NCI-H1092 treated with DMSO at 0.1 percent for 48 hours (cell line): ENCODE results near the gene CAMTA1.

ENCODE experiments used
- DNase-seq: peaks from one replicate; lab custom pipeline; 2025; lab: John Stamatoyannopoulos, UW

CAMTA1 gene

DNA sequence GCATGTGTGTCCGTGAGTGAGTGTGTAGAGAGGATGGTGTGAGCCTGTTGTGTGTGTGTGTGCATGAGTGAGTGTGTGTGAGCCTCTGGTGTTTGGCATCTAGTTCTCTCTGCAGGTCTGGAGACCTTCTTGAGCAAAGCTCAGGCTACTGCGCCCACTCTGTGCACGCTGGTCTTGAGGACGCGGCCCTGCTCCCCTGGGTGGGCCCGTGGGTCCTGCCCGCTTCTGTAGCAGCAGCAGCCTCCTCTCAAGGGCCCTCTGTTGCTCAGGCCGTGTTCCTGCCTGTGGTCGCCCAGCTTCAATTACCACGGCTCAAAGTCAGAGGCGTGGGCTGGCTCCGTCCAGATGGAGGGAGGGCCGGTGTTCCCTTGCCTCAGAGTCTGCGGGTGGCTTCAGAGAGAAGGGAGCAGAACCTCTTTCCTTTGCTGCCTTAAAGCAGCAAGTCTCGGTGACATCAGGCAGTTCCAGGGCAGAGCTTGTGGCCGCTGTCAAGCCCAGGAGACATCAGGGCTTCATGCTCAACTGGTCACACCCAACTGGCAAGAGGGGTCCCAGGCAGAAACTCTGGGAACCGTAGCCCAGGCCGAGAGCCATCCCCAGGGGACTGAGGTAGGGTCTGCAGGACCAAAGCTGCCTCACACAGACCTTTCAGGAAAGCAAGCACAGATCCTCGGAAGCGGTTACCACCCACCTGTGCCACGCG lies 715.3 kb downstream of the CAMTA1 start:
- no peak for DNase-seq

- no peak for DNase-seq
Observed at GRCh38 chr1:7501084-7501491, 715.8 kb downstream of the CAMTA1 start.

- no peak for DNase-seq
Observed at GRCh38 chr1:7501723-7502603, 716.7 kb downstream of the CAMTA1 start.

- no peak for DNase-seq
Observed at GRCh38 chr1:7503691-7504437, 718.6 kb downstream of the CAMTA1 start.

- no peak for DNase-seq
Observed at GRCh38 chr1:7504438-7504720, 719.1 kb downstream of the CAMTA1 start.

DNA sequence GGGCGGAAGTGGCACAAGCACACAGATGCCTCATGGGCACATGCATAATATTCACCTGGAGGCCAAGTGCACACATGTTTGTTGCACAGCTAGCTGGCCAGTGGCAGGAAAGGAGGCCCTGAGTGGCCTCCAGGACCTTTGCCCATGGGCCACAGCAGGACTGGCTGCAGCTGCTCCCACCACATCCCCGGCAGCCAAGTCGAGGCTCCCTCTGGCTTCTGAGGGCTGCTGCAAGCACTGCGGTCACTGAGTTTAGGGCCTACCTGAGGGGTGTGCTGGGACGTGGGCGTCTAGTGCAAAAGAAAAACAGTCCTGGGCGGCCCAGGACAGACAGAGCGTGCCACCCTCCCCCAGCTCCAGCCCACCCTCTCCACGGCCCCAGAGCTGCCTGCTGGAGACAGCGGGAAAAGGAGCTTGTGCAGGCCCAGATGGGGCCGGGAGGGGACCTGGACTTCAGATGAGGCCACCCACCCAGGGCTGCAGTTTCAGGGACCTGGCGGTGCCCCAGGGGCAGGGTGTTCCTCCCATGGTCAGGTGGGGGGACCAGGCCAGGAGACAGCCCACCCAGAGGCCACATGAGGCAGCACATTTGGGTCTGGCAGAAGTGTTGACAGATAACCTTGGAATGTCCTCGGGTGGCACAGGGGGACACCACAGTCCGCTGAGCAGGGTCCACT lies 720.0 kb downstream of the CAMTA1 start:
- DNase-seq: no peak

- no peak for DNase-seq
Observed at GRCh38 chr1:7505771-7506453, 720.7 kb downstream of the CAMTA1 start.

DNA sequence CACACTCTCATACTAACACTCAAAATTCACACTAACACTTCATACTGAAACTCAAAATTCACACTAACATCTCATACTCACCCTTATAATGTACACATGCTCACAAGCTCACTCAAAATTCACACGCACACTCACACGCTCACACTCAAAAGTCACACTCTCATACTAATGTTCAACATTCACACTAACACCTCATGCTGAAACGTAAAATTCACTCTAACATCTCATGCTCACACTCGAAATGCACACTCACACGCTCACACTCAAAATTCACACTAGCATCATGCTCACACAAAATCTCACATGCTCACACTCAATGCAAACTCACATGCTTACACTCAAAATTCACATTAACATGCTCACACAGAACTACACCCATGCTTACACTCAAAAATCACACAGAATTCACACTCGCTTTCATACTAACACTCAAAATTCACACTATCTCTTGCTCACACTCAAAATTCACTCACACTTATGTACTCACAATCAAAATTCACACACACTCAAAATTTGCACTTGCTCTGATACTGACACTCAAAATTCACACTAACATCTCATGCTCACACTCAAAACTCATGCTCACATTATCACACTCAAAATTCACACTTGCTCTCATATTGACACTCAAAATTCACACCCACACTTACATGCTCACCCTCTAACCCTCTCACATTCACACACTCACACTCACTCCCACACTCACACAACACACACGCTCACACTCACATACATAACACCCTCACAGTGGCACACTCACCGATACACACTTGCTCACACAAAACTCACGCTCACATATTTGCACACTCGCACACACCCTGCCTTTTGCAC lies 721.4 kb downstream of the CAMTA1 start:
- DNase-seq: no peak

- DNase-seq: no peak
Observed at GRCh38 chr1:7507285-7508019, 722.2 kb downstream of the CAMTA1 start.

- DNase-seq: no peak
Observed at GRCh38 chr1:7508052-7508933, 723.0 kb downstream of the CAMTA1 start.

DNA sequence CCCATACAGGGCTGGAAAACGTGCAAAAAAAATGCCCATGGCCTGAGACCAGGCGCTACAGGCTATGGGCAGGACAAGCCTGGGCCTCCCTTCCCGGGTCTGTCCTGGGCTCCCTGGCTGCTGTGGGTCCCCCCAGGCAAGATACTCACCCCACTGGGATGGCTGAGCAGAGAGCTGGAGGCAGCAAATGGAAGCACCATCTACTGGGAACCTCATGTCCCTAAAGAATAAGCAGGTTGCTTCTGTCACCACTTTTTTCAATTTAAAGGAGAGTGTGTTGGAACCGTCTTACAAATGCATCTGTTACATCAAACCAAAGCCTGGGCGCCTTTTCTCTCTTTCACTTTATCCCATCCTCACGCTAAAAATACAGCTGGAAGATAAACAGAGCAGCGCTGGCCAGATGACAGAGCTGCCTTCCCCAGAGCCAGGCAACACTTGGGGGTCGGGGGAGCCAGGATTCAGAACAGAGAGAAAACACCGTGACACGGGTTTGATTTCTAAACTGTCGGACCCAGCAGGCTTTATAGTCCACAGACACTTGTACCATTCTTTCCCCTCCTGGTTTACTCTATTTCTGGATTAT lies 723.8 kb downstream of the CAMTA1 start:
- no peak for DNase-seq

- DNase-seq: no peak
Observed at GRCh38 chr1:7509598-7509997, 724.3 kb downstream of the CAMTA1 start.

- DNase-seq: no peak
Observed at GRCh38 chr1:7510389-7510931, 725.2 kb downstream of the CAMTA1 start.

DNA sequence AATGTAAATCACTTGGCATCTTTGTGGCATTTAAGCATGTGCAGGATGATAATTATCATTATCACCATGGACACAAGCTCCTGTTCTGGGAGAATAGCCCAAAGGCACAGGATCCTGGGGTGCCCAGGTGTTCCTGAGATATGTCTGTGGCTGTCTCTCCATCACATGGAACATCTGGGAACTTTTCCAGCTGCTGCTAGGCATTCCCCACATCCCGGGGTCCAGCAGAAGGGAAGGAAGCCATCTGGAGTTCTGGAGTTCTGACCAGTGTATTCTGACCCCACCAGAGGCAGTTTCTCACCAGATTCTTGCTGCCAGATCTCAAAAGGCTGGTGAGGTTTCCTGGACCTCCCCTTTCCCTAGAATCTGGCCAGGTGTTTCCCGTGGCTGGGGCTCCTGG lies 726.1 kb downstream of the CAMTA1 start:
- no peak for DNase-seq

DNA sequence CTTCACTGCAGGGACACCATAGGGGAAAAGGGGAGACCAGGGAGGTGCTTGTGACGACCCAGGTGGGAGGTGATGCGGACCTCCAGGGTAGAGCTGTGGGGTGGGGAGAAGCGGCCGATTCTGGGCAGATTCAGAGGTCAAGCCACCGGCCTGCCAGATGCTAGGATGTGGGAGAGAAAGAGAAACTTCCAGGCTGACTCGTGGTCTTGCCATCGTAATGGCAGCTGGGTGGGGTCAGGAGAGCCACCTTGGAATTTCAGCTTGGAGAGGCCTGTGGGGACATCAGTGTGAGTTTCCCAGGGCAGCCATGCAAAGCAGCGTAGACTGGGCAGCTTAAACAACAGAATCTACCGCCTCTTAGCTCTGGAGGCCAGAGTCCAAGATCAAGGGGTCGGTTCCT lies 727.8 kb downstream of the CAMTA1 start:
- DNase-seq: no peak

- no peak for DNase-seq
Observed at GRCh38 chr1:7515175-7515574, 729.9 kb downstream of the CAMTA1 start.

GRCh38 chr1:7515904-7516303 lies 730.6 kb downstream of the CAMTA1 start:
- DNase-seq: no peak

DNA sequence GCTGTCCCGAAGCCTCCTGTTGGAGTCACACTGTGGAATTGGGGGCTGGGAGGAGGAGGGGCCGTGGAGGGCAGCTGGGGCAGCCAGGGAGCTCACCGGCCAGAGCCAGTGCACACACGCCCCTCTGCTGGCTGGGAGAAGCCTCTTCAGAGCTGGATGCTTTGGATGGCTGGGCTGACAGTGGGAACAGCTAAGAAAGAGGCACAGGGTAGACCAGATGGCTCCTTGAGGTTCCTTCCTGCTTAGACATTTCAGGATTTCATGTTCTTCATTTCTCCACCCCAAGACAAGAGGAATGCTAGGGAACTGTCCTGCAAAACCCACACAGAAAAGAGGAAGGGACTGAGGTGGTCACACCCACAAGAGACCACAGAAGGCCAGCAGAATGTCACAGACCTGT lies 731.1 kb downstream of the CAMTA1 start:
- DNase-seq: peak; percentile 7
